ENCODE measurements around the gene HBZ. TPM values are rescaled to one million over a fixed set of nuclear protein-coding genes. Genes with fewer than 3 reads are reported as not detected.

Gene HBZ
- total and polyA plus RNA-seq, 7 experiments from 2014 or later: not detected

DNA sequence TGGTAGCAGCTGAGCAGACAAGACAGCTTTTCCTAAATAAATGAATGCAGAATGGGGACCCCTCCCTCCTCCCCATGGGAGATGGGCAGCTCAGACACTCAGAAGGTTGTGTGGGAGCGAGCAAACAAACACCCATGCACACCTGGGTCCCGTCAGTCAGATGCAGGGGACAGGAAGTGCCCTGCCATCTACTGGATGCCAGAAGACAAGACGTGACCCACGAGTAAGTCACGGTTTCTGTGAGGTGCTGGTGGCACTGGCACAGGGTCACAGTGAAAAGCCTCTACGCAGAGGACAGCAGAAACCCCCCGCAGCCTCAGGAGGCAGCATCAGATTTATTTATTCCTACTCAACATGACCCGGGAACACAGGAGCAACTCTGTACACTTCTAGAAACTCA is 36.2 kb downstream of the HBZ start:
- Histone ChIP-seq H3K4me1 (ENCODE audit: control insufficient read depth in 2 of 2, insufficient read depth in 2 of 2, low read length in 2 of 2) (peaks cover 0 to 6% of the 10 kb centered on the region in 2 donors), H3K4me3 (ENCODE audit: low read length) (no peak overlapping the region), H3K9me3 (ENCODE audit: control insufficient read depth in 2 of 3, low read length in 3 of 3) (no peaks in the 10 kb centered on the region), H3K36me3 (ENCODE audit: control insufficient read depth in 2 of 3, insufficient read depth in 3 of 3, low read length in 3 of 3) (peaks cover 0 to 64% (median 15%) of the 10 kb centered on the region in 3 experiments), H3K27me3 (ENCODE audit: control insufficient read depth in 2 of 2, insufficient read depth in 2 of 2, low read length in 2 of 2) (no peaks in the 10 kb centered on the region), H3K27ac (ENCODE audit: low read depth, low read length) (no peak overlapping the region)
- H3K27me3 Mint-ChIP-seq: no peaks in the 10 kb centered on the region
- peak overlapping the region in 8 of 9 donors; percentile 4 to 80 (median 66) for H3K27ac Mint-ChIP-seq
- no peaks in the 10 kb centered on the region for H3K9me3 Mint-ChIP-seq
- peak; percentile 80 for ATAC-seq
- CTCF ChIA-PET: interaction anchor here (0.7 to 1.0 kb wide), 3 partner anchors 33 to 123 kb away, joined by 3 to 4 read pairs (median 3); no protein-coding TSS in a partner anchor
- no peak overlapping the region for H3K4me3 Mint-ChIP-seq
- peaks cover 4 to 15% (median 8%) of the 10 kb centered on the region in 7 donors for H3K4me1 Mint-ChIP-seq
- intact Hi-C loops (cut with micrococcal nuclease): no loop called here
- DNase-seq: peak in 6 of 9 donors; percentile 21 to 52 (median 30)
- POLR2A ChIA-PET: interaction anchor here (0.8 kb wide), 1 partner anchor 18 kb away, joined by 3 read pairs; no protein-coding TSS in a partner anchor
- peaks cover 4 to 32% (median 18%) of the 10 kb centered on the region in 5 donors for H3K36me3 Mint-ChIP-seq

DNA sequence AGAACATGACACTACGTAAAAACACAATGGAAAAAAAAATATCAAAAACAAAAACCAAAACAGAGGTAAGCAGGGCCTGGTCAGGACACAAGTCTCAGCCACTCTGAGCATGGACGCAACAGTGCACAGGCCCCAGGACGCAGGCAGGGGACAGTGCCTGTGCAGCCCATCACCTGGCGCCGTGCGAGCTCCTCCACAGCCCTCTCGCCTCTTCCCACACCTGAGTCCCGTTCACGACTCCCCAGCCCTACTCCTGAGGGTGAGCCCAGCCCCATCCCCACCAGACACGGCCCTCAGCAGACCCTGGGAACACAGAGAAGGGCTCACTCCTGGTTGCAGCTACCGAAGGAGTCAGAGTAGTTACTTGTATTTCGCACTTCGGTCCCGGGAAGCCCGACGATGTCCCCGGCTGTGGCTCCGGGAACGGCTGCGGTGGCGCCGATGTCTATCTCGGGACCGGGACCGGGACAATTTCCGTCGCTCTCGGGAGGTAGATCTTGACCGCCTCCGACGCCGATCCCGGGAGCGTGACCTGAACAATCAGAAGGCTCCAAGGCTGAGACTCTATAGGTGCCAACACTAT is 37.3 kb downstream of the HBZ start:
- H3K4me3 Mint-ChIP-seq: no peak overlapping the region
- ChIA-PET POLR2A (no interaction called here), CTCF (no interaction called here)
- H3K9me3 Mint-ChIP-seq: no peaks in the 10 kb centered on the region
- intact Hi-C loops (cut with micrococcal nuclease): no loop called here
- H3K36me3 ChIP-seq (ENCODE audit: control insufficient read depth in 2 of 3, insufficient read depth in 3 of 3, low read length in 3 of 3): peaks cover 0 to 74% (median 20%) of the 10 kb centered on the region in 3 experiments
- ATAC-seq (no peak), DNase-seq (no peak)
- no peaks in the 10 kb centered on the region for H3K27me3 Mint-ChIP-seq
- H3K27ac Mint-ChIP-seq: peak overlapping the region in 4 of 9 donors; percentile 43 to 80 (median 64)
- H3K4me1 Mint-ChIP-seq: peaks cover 4 to 15% (median 8%) of the 10 kb centered on the region in 7 donors
- no peak overlapping the region for H3K4me3 ChIP-seq (ENCODE audit: low read length)
- H3K4me1 ChIP-seq (ENCODE audit: control insufficient read depth in 2 of 2, insufficient read depth in 2 of 2, low read length in 2 of 2): peaks cover 0 to 6% of the 10 kb centered on the region in 2 donors
- no peak overlapping the region for H3K27ac ChIP-seq (ENCODE audit: low read depth, low read length)
- H3K9me3 ChIP-seq (ENCODE audit: control insufficient read depth in 2 of 3, low read length in 3 of 3): no peaks in the 10 kb centered on the region
- no peaks in the 10 kb centered on the region for H3K27me3 ChIP-seq (ENCODE audit: control insufficient read depth in 2 of 2, insufficient read depth in 2 of 2, low read length in 2 of 2)
- peaks cover 4 to 35% (median 18%) of the 10 kb centered on the region in 5 donors for H3K36me3 Mint-ChIP-seq

DNA sequence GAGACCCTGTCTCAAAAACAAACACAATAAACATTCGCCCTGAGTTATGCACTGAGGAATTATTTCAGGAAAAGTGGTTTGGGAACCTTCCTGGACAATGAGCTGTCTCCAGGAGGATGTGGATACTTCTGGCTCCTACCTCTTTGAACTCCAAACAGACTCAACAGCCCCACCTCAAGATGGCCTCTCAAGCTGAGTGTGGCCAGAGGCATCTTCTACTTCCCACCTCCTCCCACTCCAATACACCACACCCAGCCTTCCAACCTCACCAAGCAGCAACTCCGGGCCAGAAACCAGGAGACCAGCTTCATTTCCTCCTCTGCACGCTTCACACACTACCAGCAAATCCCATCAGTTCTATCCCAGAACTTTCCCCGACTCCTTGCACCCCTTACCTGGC is 39.4 kb downstream of the HBZ start:
- no peaks in the 10 kb centered on the region for H3K27me3 Mint-ChIP-seq
- H3K27me3 ChIP-seq (ENCODE audit: control insufficient read depth in 2 of 2, insufficient read depth in 2 of 2, low read length in 2 of 2): no peaks in the 10 kb centered on the region
- peak overlapping the region in 4 of 9 donors; percentile 32 to 85 (median 60) for H3K27ac Mint-ChIP-seq
- H3K36me3 ChIP-seq (ENCODE audit: control insufficient read depth in 2 of 3, insufficient read depth in 3 of 3, low read length in 3 of 3): peaks cover 0 to 90% (median 27%) of the 10 kb centered on the region in 3 experiments
- H3K4me1 ChIP-seq (ENCODE audit: control insufficient read depth in 2 of 2, insufficient read depth in 2 of 2, low read length in 2 of 2): peaks cover 0 to 6% of the 10 kb centered on the region in 2 donors
- H3K9me3 Mint-ChIP-seq: no peaks in the 10 kb centered on the region
- H3K9me3 ChIP-seq (ENCODE audit: control insufficient read depth in 2 of 3, low read length in 3 of 3): no peaks in the 10 kb centered on the region
- intact Hi-C loops (cut with micrococcal nuclease): no loop called here
- H3K27ac ChIP-seq (ENCODE audit: low read depth, low read length): no peak overlapping the region
- H3K4me3 Mint-ChIP-seq: no peak overlapping the region
- CTCF ChIA-PET: no interaction called here
- no peak overlapping the region for H3K4me3 ChIP-seq (ENCODE audit: low read length)
- POLR2A ChIA-PET: no interaction called here
- peaks cover 4 to 15% (median 8%) of the 10 kb centered on the region in 7 donors for H3K4me1 Mint-ChIP-seq
- H3K36me3 Mint-ChIP-seq: peaks cover 4 to 39% (median 15%) of the 10 kb centered on the region in 5 donors
- DNase-seq (no peak), ATAC-seq (no peak)

DNA sequence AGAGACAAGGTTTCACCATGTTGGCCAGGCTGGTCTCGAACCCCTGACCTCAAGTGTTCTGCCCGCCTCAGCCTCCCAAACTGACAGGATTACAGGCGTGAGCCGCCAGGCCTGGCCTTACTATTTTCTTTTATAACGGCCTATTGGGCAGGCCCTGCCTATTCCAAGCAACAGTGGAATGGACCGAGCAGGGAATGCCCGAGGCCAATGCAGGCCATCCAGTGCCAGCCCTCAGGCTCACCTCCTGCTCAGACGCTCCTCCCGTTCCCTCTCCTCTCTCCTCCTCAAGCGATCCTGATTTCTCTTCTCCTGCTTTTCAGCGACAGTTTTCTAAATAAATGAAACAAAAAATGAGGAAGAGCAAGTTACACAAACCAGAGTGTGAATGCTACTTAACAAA is 40.2 kb downstream of the HBZ start:
- ChIA-PET CTCF (no interaction called here), POLR2A (no interaction called here)
- Histone ChIP-seq H3K4me3 (ENCODE audit: low read length) (no peak overlapping the region), H3K9me3 (ENCODE audit: control insufficient read depth in 2 of 3, low read length in 3 of 3) (no peaks in the 10 kb centered on the region), H3K27ac (ENCODE audit: low read depth, low read length) (no peak overlapping the region), H3K36me3 (ENCODE audit: control insufficient read depth in 2 of 3, insufficient read depth in 3 of 3, low read length in 3 of 3) (peaks cover 3 to 91% (median 30%) of the 10 kb centered on the region in 3 experiments), H3K27me3 (ENCODE audit: control insufficient read depth in 2 of 2, insufficient read depth in 2 of 2, low read length in 2 of 2) (no peaks in the 10 kb centered on the region), H3K4me1 (ENCODE audit: control insufficient read depth in 2 of 2, insufficient read depth in 2 of 2, low read length in 2 of 2) (peaks cover 0 to 6% of the 10 kb centered on the region in 2 donors)
- Mint-ChIP-seq H3K36me3 (peaks cover 4 to 39% (median 15%) of the 10 kb centered on the region in 5 donors), H3K27ac (peak overlapping the region in 1 of 9 donors; percentile 45), H3K4me3 (no peak overlapping the region), H3K9me3 (no peaks in the 10 kb centered on the region), H3K27me3 (no peaks in the 10 kb centered on the region), H3K4me1 (peaks cover 4 to 15% (median 8%) of the 10 kb centered on the region in 7 donors)
- intact Hi-C loops (cut with micrococcal nuclease): no loop called here
- ATAC-seq: no peak
- DNase-seq: no peak

DNA sequence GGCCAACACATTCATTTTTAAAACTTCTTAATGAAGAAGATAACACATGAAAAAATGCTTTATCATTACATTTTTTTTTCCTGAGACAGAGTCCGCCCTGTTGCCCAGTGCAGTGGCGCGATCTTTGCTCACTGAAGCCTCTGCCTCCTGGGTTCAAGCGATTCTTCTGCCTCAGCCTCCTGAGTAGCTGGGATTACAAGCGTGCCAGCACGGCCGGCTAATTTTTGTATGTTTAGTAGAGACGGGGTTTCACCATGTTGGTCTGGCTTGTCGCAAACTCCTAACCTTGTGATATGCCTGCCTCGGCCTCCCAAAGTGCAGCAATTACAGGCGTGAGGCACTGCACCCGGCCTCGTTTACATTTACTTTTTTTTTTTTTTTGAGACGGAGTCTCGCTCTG is 41.0 kb downstream of the HBZ start:
- H3K9me3 ChIP-seq (ENCODE audit: control insufficient read depth in 2 of 3, low read length in 3 of 3): no peaks in the 10 kb centered on the region
- intact Hi-C loops (cut with micrococcal nuclease): no loop called here
- peaks cover 0 to 4% of the 10 kb centered on the region in 2 donors for H3K4me1 ChIP-seq (ENCODE audit: control insufficient read depth in 2 of 2, insufficient read depth in 2 of 2, low read length in 2 of 2)
- H3K27ac ChIP-seq (ENCODE audit: low read depth, low read length): no peak overlapping the region
- ATAC-seq: no peak
- no peaks in the 10 kb centered on the region for H3K27me3 Mint-ChIP-seq
- H3K4me3 Mint-ChIP-seq: no peak overlapping the region
- H3K4me3 ChIP-seq (ENCODE audit: low read length): no peak overlapping the region
- H3K36me3 Mint-ChIP-seq: peaks cover 4 to 39% (median 15%) of the 10 kb centered on the region in 5 donors
- H3K27ac Mint-ChIP-seq: no peak overlapping the region
- no peak for DNase-seq
- peaks cover 4 to 94% (median 30%) of the 10 kb centered on the region in 3 experiments for H3K36me3 ChIP-seq (ENCODE audit: control insufficient read depth in 2 of 3, insufficient read depth in 3 of 3, low read length in 3 of 3)
- H3K27me3 ChIP-seq (ENCODE audit: control insufficient read depth in 2 of 2, insufficient read depth in 2 of 2, low read length in 2 of 2): no peaks in the 10 kb centered on the region
- ChIA-PET CTCF (no interaction called here), POLR2A (no interaction called here)
- no peaks in the 10 kb centered on the region for H3K9me3 Mint-ChIP-seq
- peaks cover 4 to 14% (median 8%) of the 10 kb centered on the region in 7 donors for H3K4me1 Mint-ChIP-seq

DNA sequence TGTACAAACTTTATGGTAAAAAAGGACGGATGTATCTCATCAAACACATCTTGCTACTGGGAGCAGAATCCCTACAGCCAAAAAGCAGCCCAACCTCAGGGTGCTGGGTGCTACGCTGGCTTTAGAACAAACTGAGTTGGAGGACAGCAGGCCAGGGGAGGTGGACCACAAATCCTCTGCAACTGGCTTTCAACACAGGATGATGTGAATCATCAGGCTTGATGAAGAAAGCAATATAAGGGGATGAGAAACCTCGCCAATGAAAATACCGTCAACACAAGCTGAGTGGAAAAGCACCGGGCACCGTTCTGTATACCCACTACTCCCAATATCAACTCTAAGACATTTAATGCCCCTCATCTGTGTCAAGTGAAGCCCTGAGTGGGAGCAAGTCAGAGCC is 42.1 kb downstream of the HBZ start:
- Histone ChIP-seq H3K27me3 (ENCODE audit: control insufficient read depth in 2 of 2, insufficient read depth in 2 of 2, low read length in 2 of 2) (no peaks in the 10 kb centered on the region), H3K4me1 (ENCODE audit: control insufficient read depth in 2 of 2, insufficient read depth in 2 of 2, low read length in 2 of 2) (no peaks in the 10 kb centered on the region), H3K9me3 (ENCODE audit: control insufficient read depth in 2 of 3, low read length in 3 of 3) (no peaks in the 10 kb centered on the region), H3K27ac (ENCODE audit: low read depth, low read length) (no peak overlapping the region), H3K4me3 (ENCODE audit: low read length) (no peak overlapping the region), H3K36me3 (ENCODE audit: control insufficient read depth in 2 of 3, insufficient read depth in 3 of 3, low read length in 3 of 3) (peaks cover 4 to 94% (median 28%) of the 10 kb centered on the region in 3 experiments)
- Mint-ChIP-seq H3K9me3 (no peaks in the 10 kb centered on the region), H3K27ac (peak overlapping the region in 1 of 9 donors; percentile 46), H3K36me3 (peaks cover 4 to 35% (median 12%) of the 10 kb centered on the region in 5 donors), H3K4me1 (peaks cover 0 to 4% (median 0%) of the 10 kb centered on the region in 7 donors), H3K4me3 (no peak overlapping the region), H3K27me3 (no peaks in the 10 kb centered on the region)
- ATAC-seq (no peak), DNase-seq (no peak)
- ChIA-PET POLR2A (interaction anchor here (0.7 kb wide), 1 partner anchor 20 kb away, joined by 5 read pairs; no protein-coding TSS in a partner anchor), CTCF (no interaction called here)
- intact Hi-C loops (cut with micrococcal nuclease): no loop called here
